HEK293 (cell line): ENCODE data around the gene ZNF764.

Experiments used
- BCL11B ChIP-seq: fragments of 450-650 bp; formaldehyde crosslinking; IDR thresholded peaks from 2 replicates; pipeline ENCODE4 v1.5.1; 2016; ENCODE audit warnings: low read depth, missing biosample characterization, missing genetic modification characterization
- MZF1 ChIP-seq: fragments of 450-650 bp; formaldehyde crosslinking; IDR thresholded peaks from 2 replicates; pipeline ENCODE4 v1.5.1; 2017; ENCODE audit warnings: missing biosample characterization, missing genetic modification characterization, borderline replicate concordance
- PRDM1 ChIP-seq: fragments of 450-650 bp; formaldehyde crosslinking; IDR thresholded peaks from 2 replicates; pipeline ENCODE4; 2016; ENCODE audit warnings: missing biosample characterization, missing genetic modification characterization
- REPIN1 ChIP-seq: fragments of 450-650 bp; formaldehyde crosslinking; IDR thresholded peaks from 2 replicates; pipeline ENCODE4 v1.5.1; 2017; ENCODE audit warnings: missing biosample characterization, missing genetic modification characterization, low read depth
- SCRT2 ChIP-seq: fragments of 450-650 bp; formaldehyde crosslinking; IDR thresholded peaks from 2 replicates; pipeline ENCODE4 v1.5.1; 2016; ENCODE audit warnings: missing biosample characterization, missing genetic modification characterization
- YY1 ChIP-seq: fragments of 450-650 bp; formaldehyde crosslinking; IDR thresholded peaks from 2 replicates; pipeline ENCODE4 v1.5.1; 2018; ENCODE audit warnings: missing biosample characterization, missing genetic modification characterization
- ZBTB48 ChIP-seq: fragments of 450-650 bp; formaldehyde crosslinking; IDR thresholded peaks from 2 replicates; pipeline ENCODE4 v1.5.1; 2016; ENCODE audit warnings: missing biosample characterization, missing genetic modification characterization
- ZNF10 ChIP-seq: fragments of 450-650 bp; formaldehyde crosslinking; IDR thresholded peaks from 2 replicates; pipeline ENCODE4 v1.5.1; 2017; ENCODE audit warnings: missing biosample characterization, missing genetic modification characterization
- ZNF133 ChIP-seq: fragments of 450-650 bp; formaldehyde crosslinking; IDR thresholded peaks from 2 replicates; pipeline ENCODE4 v1.5.1; 2016; ENCODE audit warnings: missing biosample characterization, missing genetic modification characterization
- ZNF16 ChIP-seq: fragments of 450-650 bp; formaldehyde crosslinking; IDR thresholded peaks from 2 replicates; pipeline ENCODE4 v1.5.1; 2016; ENCODE audit warnings: low read depth, missing biosample characterization, missing genetic modification characterization
- ZNF184 ChIP-seq: fragments of 450-650 bp; IDR thresholded peaks from 2 replicates; pipeline ENCODE4 v1.5.1; 2018; ENCODE audit warnings: missing biosample characterization, mild to moderate bottlenecking, missing genetic modification characterization
- ZNF2 ChIP-seq: fragments of 450-650 bp; formaldehyde crosslinking; IDR thresholded peaks from 2 replicates; pipeline ENCODE4 v1.5.1; 2016; ENCODE audit warnings: missing biosample characterization, missing genetic modification characterization
- ZNF239 ChIP-seq: fragments of 450-650 bp; formaldehyde crosslinking; IDR thresholded peaks from 2 replicates; pipeline ENCODE4 v1.5.1; 2016; ENCODE audit warnings: missing biosample characterization, missing genetic modification characterization
- ZNF366 ChIP-seq: fragments of 450-650 bp; formaldehyde crosslinking; conservative IDR thresholded peaks from 2 replicates; pipeline ENCODE4 v1.5.1; 2016; ENCODE audit warnings: missing biosample characterization, missing genetic modification characterization
- ZNF433 ChIP-seq: fragments of 450-650 bp; formaldehyde crosslinking; IDR thresholded peaks from 2 replicates; pipeline ENCODE4 v1.5.1; 2016; ENCODE audit warnings: missing biosample characterization, missing genetic modification characterization, low read depth
- ZNF510 ChIP-seq: fragments of 450-650 bp; formaldehyde crosslinking; IDR thresholded peaks from 2 replicates; pipeline ENCODE4 v1.5.1; 2018; ENCODE audit warnings: mild to moderate bottlenecking, missing genetic modification characterization, missing biosample characterization; ENCODE audit not compliant: insufficient replicate concordance
- ZNF610 ChIP-seq: fragments of 450-650 bp; formaldehyde crosslinking; IDR thresholded peaks from 2 replicates; pipeline ENCODE4 v1.5.1; 2016; ENCODE audit warnings: missing biosample characterization, missing genetic modification characterization, borderline replicate concordance
- ZNF629 ChIP-seq: fragments of 450-650 bp; formaldehyde crosslinking; IDR thresholded peaks from 2 replicates; pipeline ENCODE4 v1.5.1; 2017; ENCODE audit warnings: missing biosample characterization, missing genetic modification characterization
- ZNF664 ChIP-seq: fragments of 450-650 bp; formaldehyde crosslinking; IDR thresholded peaks from 2 replicates; pipeline ENCODE4 v1.5.1; 2016; ENCODE audit warnings: missing biosample characterization, missing genetic modification characterization
- ZSCAN30 ChIP-seq: fragments of 450-650 bp; IDR thresholded peaks from 2 replicates; pipeline ENCODE4 v1.5.1; 2018; ENCODE audit warnings: missing biosample characterization, mild to moderate bottlenecking, missing genetic modification characterization, moderate library complexity
- TF ChIP-seq, protein P1 (sequence below): fragments of 450-650 bp; formaldehyde crosslinking; IDR thresholded peaks from 2 replicates; pipeline ENCODE4 v1.5.1; 2016; ENCODE audit warnings: missing biosample characterization, missing genetic modification characterization
- TF ChIP-seq, protein P2 (sequence below): fragments of 450-650 bp; formaldehyde crosslinking; IDR thresholded peaks from 2 replicates; pipeline ENCODE4 v1.5.1; 2017; ENCODE audit warnings: missing biosample characterization, missing genetic modification characterization
- TF ChIP-seq, protein P3 (sequence below): fragments of 450-650 bp; formaldehyde crosslinking; IDR thresholded peaks from 2 replicates; pipeline ENCODE4 v1.5.1; 2016; ENCODE audit warnings: missing biosample characterization, missing genetic modification characterization
- TF ChIP-seq, protein P4 (sequence below): fragments of 450-650 bp; formaldehyde crosslinking; IDR thresholded peaks from 2 replicates; pipeline ENCODE4; 2016; ENCODE audit warnings: missing biosample characterization, missing genetic modification characterization
- TF ChIP-seq, protein P5 (sequence below): fragments of 450-650 bp; formaldehyde crosslinking; IDR thresholded peaks from 2 replicates; pipeline ENCODE4 v1.5.1; 2016; ENCODE audit warnings: missing biosample characterization, missing genetic modification characterization
- TF ChIP-seq, protein P6 (sequence below): fragments of 450-650 bp; formaldehyde crosslinking; optimal IDR thresholded peaks from 2 replicates; pipeline ENCODE3; 2016; ENCODE audit warnings: missing biosample characterization, mild to moderate bottlenecking, missing genetic modification characterization
- TF ChIP-seq, protein P7 (sequence below): fragments of 450-650 bp; formaldehyde crosslinking; IDR thresholded peaks from 2 replicates; pipeline ENCODE4 v1.5.1; 2017; ENCODE audit warnings: missing biosample characterization, missing genetic modification characterization
- TF ChIP-seq, protein P8 (sequence below): fragments of 450-650 bp; formaldehyde crosslinking; IDR thresholded peaks from 2 replicates; pipeline ENCODE4 v1.5.1; 2016; ENCODE audit warnings: missing biosample characterization, missing genetic modification characterization

The ZNF764 gene

DNA sequence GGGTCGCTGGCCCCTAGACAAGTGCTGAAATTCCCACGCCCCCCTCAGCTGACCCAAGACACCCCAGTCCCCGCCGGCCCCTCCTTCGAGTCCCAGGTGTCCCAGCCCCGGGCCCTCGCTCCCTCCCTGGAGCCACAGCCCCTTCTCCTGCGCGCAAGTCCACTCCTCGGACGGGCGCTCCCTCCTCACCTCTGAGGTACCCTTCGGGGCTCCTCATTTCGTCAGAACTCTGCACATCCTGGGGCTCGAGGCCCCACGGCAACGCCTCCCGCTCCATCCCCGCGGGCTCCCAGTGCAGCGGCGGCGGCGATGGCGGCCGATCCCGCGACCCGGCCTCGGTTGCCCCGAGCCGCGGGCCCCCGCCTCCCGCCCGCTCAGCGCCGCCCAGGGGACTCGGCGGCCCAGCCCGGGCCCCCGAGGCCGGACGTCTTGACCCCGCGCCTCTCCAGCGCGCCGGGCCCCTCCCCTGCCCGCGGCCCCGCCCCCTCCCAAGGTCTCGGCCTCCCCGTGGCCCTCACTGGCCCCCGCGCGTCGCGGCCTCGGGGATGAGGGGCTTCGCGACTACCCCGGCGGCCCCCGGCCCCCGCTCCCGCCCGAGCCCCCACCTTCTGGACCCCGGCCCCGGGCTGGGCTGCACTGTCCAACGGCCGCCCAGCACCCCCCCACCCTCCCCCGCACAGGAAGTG is 31.9 kb downstream of the ZNF764 start, which contains the start of gene ZNF768 (continued):
- TF ChIP-seq, protein P1, sequence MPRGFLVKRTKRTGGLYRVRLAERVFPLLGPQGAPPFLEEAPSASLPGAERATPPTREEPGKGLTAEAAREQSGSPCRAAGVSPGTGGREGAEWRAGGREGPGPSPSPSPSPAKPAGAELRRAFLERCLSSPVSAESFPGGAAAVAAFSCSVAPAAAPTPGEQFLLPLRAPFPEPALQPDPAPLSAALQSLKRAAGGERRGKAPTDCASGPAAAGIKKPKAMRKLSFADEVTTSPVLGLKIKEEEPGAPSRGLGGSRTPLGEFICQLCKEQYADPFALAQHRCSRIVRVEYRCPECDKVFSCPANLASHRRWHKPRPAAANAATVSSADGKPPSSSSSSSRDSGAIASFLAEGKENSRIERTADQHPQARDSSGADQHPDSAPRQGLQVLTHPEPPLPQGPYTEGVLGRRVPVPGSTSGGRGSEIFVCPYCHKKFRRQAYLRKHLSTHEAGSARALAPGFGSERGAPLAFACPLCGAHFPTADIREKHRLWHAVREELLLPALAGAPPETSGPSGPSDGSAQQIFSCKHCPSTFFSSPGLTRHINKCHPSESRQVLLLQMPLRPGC (tag by site-specific recombination): no peak
- TF ChIP-seq, protein P2, sequence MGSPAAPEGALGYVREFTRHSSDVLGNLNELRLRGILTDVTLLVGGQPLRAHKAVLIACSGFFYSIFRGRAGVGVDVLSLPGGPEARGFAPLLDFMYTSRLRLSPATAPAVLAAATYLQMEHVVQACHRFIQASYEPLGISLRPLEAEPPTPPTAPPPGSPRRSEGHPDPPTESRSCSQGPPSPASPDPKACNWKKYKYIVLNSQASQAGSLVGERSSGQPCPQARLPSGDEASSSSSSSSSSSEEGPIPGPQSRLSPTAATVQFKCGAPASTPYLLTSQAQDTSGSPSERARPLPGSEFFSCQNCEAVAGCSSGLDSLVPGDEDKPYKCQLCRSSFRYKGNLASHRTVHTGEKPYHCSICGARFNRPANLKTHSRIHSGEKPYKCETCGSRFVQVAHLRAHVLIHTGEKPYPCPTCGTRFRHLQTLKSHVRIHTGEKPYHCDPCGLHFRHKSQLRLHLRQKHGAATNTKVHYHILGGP (tag by site-specific recombination): no peak
- TF ChIP-seq, protein P3, sequence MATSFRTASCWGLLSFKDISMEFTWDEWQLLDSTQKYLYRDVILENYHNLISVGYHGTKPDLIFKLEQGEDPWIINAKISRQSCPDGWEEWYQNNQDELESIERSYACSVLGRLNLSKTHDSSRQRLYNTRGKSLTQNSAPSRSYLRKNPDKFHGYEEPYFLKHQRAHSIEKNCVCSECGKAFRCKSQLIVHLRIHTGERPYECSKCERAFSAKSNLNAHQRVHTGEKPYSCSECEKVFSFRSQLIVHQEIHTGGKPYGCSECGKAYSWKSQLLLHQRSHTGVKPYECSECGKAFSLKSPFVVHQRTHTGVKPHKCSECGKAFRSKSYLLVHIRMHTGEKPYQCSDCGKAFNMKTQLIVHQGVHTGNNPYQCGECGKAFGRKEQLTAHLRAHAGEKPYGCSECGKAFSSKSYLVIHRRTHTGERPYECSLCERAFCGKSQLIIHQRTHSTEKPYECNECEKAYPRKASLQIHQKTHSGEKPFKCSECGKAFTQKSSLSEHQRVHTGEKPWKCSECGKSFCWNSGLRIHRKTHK (tag by site-specific recombination): no peak
- TF ChIP-seq ZNF239 (tag by site-specific recombination) (no peak), ZBTB48 (tag by site-specific recombination) (peak; percentile 75), ZSCAN30 (tag by site-specific recombination) (no peak), REPIN1 (tag by site-specific recombination) (no peak), MZF1 (tag by site-specific recombination) (no peak), ZNF16 (tag by site-specific recombination) (no peak), ZNF2 (no peak), PRDM1 (no peak), ZNF629 (tag by site-specific recombination) (peak; percentile 23; the same call in 1 of the 2 replicates), ZNF510 (tag by site-specific recombination) (no peak), ZNF433 (tag by site-specific recombination) (no peak), YY1 (tag by site-specific recombination) (0 out of 2 replicates have a peak, but pooled peaks have one; percentile 27), ZNF366 (no peak), ZNF664 (tag by site-specific recombination) (no peak), ZNF184 (tag by site-specific recombination) (0 out of 2 replicates have a peak, but pooled peaks have one; percentile 20), BCL11B (no peak), ZNF10 (tag by site-specific recombination) (no peak), ZNF133 (no peak), ZNF610 (tag by site-specific recombination) (no peak), SCRT2 (no peak)
- TF ChIP-seq, protein P4, sequence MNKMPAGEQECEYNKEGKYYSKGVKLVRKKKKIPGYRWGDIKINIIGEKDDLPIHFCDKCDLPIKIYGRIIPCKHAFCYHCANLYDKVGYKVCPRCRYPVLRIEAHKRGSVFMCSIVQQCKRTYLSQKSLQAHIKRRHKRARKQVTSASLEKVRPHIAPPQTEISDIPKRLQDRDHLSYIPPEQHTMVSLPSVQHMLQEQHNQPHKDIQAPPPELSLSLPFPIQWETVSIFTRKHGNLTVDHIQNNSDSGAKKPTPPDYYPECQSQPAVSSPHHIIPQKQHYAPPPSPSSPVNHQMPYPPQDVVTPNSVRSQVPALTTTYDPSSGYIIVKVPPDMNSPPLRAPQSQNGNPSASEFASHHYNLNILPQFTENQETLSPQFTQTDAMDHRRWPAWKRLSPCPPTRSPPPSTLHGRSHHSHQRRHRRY (tag by site-specific recombination): peak; percentile 22; the same call in 1 of the 2 replicates
- TF ChIP-seq, protein P5, sequence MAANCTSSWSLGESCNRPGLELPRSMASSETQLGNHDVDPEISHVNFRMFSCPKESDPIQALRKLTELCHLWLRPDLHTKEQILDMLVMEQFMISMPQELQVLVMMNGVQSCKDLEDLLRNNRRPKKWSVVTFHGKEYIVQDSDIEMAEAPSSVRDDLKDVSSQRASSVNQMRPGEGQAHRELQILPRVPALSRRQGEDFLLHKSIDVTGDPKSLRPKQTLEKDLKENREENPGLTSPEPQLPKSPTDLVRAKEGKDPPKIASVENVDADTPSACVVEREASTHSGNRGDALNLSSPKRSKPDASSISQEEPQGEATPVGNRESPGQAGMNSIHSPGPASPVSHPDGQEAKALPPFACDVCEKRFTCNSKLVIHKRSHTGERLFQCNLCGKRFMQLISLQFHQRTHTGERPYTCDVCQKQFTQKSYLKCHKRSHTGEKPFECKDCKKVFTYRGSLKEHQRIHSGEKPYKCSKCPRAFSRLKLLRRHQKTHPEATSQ (tag by site-specific recombination): no peak
- TF ChIP-seq, protein P6, sequence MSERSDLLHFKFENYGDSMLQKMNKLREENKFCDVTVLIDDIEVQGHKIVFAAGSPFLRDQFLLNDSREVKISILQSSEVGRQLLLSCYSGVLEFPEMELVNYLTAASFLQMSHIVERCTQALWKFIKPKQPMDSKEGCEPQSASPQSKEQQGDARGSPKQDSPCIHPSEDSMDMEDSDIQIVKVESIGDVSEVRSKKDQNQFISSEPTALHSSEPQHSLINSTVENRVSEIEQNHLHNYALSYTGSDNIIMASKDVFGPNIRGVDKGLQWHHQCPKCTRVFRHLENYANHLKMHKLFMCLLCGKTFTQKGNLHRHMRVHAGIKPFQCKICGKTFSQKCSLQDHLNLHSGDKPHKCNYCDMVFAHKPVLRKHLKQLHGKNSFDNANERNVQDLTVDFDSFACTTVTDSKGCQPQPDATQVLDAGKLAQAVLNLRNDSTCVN: no peak
- TF ChIP-seq, protein P7, sequence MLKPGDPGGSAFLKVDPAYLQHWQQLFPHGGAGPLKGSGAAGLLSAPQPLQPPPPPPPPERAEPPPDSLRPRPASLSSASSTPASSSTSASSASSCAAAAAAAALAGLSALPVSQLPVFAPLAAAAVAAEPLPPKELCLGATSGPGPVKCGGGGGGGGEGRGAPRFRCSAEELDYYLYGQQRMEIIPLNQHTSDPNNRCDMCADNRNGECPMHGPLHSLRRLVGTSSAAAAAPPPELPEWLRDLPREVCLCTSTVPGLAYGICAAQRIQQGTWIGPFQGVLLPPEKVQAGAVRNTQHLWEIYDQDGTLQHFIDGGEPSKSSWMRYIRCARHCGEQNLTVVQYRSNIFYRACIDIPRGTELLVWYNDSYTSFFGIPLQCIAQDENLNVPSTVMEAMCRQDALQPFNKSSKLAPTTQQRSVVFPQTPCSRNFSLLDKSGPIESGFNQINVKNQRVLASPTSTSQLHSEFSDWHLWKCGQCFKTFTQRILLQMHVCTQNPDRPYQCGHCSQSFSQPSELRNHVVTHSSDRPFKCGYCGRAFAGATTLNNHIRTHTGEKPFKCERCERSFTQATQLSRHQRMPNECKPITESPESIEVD (tag by site-specific recombination): no peak
- TF ChIP-seq, protein P8, sequence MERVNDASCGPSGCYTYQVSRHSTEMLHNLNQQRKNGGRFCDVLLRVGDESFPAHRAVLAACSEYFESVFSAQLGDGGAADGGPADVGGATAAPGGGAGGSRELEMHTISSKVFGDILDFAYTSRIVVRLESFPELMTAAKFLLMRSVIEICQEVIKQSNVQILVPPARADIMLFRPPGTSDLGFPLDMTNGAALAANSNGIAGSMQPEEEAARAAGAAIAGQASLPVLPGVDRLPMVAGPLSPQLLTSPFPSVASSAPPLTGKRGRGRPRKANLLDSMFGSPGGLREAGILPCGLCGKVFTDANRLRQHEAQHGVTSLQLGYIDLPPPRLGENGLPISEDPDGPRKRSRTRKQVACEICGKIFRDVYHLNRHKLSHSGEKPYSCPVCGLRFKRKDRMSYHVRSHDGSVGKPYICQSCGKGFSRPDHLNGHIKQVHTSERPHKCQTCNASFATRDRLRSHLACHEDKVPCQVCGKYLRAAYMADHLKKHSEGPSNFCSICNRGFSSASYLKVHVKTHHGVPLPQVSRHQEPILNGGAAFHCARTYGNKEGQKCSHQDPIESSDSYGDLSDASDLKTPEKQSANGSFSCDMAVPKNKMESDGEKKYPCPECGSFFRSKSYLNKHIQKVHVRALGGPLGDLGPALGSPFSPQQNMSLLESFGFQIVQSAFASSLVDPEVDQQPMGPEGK: peak; percentile 53
